Kidney tubule cell (primary cell): ENCODE data around the gene ADARB2.
"Not testable (repeated sequence)": the region's sequence is repeated elsewhere in the genome, so short reads cannot be mapped to it uniquely, and the experiment has no call there.

Experiments used
- DNase-seq: peaks from one replicate; pipeline ENCODE4 v3.0.0-alpha.2; 2018; ENCODE audit warnings: low spot score

Gene ADARB2

DNA sequence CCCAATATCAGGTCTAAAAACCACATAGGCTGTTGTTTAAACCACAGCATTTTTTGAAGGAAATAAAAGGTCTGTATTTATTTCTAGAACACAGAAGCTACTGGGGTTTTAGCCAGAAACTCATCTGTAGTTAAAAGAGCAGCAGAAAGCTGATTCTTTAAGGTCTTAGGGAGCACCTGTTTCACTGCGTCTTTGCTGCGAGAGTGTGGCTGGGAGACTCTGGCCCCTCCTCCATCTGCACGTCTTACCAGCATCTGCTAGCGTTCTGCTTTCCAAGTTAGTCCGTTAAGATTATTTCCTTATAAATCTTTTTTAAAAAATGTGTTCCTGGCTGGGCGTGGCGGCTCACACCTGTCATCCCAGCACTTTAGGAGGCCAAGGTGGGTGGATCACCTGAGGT is 95.9 kb downstream of the ADARB2 start:
- no peak for DNase-seq

DNA sequence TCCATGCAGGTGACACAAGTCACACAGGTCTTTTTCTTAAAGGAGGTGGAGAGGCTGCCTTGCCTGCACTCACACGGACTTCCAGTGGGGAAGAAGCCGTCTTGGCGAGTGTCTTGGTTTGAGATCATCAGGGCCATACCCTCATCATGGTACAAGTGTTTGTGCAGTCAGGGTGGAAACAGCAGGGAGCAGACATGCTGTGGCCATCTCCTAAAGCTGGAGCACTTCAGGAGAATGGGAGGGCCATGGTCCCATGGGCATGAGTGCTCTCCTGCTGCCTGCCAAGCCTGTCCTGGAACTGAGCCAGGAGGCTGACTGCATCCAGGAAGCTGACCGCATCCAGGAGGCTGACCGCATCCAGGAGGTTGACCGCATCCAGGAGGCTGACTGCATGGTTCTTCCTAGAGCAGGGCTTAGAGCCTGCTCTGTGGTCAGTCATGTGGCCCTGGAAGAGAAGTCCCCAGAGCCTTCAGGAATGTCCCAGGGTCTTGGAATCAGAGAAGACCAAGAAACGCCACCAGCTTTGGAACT is 98.4 kb downstream of the ADARB2 start:
- DNase-seq: peak; percentile 38

DNA sequence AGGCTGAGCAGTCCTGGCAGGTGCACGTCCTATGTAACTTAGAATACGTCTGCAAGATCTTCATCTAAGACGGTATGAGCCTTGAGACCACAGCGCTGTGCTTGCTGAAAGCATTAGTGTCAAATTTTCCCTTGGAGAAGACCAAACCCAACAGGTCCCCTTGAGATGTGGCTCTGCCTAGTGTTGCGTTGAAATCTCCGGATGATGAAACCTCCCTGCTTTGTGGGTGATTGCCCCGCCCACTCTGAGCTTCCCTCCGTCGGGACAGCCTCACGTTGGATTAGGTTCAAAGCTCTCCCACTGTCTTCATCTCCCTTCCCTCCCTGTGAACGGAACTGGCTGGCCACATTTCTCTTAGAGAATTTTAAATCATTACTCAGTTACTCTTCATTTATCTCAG is 102.0 kb downstream of the ADARB2 start:
- no peak for DNase-seq

DNA sequence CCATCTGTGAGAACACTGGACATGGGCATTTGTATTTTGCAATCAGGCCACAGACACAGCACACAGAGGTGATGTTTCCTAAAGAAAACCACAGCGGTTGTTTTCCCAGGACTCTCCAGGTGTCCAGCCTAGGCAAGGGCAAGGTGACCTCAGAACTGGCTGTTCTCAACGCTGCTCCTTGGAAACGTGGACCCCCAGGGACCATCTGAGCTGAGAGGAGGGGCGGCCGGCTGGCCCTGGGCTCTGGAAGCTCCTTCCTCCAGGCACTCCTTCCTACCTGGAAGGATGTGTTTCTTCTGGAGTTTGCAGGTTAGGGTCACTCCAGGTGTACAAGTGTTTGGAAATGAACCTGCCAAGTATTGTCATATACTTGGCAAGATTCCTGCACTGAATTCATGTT is 103.1 kb downstream of the ADARB2 start:
- no peak for DNase-seq

DNA sequence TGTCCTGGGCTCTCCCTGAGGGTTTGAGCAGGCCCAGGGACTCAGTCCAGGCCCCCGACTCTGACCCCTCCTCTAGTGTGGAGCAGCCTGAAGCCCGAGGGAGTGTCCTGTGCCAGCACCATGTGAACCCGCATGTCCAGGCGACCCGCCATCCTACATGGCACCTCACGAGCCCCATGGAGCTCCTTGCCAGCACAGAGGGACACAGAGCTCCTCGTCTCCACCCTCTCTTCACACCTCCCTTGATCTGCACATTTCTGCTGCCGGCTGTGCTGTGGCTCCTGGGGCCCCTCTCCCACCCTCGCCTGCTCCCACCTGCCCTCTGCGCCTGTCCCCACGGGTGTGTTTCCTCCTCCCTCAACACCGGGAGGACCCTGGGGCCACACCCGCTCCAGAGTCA is 103.5 kb downstream of the ADARB2 start:
- no peak for DNase-seq

DNA sequence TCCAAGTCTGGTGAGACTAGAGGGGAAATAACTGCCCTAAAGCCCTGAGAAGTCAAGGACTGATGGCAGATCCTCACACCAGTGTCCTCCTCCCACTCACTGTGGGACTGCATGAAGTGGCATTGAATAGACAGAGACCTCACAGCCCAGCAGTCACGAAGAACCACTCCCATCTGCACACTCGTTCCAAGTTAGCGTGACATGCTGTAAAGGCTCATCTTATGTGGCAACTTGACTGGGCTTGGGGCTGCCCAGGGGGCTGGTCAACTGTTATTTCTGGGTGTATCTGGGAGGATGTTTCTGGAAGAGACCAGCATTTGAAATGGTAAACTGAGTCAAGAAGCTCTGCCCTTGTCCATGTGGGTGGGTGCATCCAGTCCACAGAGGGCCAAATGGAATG is 104.7 kb downstream of the ADARB2 start:
- DNase-seq: no peak

DNA sequence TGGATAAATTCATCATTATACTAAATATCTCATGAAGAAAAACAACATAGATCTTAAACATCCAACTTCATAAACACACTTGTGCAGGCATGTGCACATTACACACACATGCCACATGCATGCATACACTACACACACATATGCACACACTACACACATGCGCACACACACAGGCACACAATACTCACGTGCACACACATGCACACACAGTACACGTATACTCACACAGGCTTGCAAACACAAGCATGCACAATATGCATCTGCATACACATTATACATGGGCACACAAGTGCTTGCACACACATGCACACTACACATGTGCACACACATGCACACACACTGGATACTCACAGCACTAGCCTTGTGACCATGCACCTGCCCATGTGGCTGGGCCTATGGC is 105.2 kb downstream of the ADARB2 start:
- DNase-seq: no peak

DNA sequence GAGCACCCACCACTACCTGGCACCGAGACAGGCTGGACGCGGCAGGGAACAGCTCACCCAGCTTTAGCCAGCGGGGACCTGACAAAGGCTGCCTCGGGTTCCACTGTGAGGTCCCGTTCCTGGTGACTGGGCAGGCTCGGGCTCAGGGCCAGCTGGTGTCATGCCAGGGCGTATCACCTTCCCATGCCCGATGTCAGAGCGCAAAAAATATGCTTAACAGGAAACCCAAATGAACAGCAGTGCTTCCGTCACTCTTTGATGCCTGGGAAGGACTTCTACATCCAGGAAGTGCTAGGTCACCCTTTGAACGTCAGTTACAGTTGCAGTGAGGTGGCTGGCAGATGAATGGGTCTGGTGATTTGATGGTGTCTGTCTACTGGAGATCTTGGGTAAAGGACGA is 106.0 kb downstream of the ADARB2 start:
- DNase-seq: peak; percentile 40

DNA sequence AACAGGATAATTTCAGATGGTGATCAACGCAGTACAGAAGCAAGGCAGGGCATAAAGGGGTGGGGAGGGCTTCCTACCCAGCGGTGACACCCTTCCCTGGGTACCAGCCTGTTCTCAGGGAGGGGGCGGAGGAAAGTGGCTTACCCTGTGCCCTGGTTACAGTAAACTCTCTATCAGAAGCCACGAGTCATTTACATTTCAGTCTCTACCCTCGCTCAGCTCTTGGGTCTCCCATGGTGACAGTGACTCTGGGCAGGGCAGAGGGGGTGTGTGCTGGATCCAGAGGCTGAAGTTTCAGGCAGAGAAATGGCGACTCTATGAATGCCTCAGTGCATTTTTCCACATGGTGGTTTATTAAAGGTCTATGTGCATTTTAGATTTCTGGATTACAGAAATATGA is 107.0 kb downstream of the ADARB2 start:
- DNase-seq: no peak

DNA sequence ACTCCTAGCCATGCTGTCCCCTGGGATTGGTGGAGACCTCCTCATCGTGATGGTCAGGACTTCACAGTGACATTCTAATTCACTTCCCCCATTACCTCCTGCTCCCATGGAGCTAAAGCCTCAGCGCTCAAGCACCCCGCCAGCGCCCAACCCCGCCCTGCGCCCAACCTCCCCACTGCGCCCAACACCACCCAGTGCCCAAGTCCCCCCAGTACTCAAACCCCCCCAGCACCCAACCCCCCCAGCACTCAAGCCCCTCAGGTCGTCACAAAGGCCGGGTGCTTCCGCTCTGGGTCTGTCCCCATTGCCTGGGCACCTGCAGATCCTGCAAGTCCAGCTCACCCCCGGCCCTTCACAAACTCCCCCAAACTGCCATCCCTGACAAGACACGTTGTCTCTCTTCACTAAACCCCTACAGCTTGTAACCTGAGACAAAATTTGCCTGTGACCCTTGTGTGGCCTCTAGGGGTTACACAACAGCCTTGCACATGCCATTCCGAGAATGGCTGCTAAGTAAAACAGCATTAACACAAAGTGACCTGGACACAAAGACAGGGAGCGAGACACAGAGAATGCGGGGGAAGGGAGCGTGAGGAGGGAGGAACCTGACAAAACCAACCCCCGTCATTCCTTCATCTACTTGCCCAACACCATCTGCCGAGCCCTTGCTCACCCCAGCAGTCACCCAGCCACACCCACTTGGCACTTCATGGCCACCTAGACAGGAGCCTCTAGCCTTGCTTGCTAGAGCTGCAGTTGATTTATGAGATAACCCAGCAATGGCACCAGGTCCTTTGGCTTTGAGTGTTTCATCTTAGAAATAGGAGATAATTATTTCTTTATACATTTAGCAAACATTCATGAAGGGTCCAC is 107.8 kb downstream of the ADARB2 start:
- DNase-seq: no peak

DNA sequence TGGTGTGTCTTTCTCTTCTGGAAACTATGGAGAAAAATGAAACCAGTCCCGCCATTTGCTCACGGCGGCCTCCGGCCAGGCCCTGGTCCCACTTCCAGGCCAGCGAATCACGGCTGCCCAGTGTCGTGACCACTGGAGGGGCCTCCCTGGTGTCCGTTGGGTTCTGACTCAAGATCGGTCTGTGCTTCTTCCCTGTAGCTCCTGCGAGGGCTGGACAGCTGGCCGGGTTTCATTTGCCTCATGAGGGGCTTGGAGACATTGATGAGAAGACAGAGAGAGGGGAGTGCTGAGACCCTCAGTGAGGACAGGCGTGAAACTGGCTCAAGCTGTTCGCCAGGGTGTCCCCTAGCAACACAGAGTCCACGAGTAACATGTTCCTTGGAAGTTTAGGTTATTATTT is 108.6 kb downstream of the ADARB2 start:
- DNase-seq: no peak

DNA sequence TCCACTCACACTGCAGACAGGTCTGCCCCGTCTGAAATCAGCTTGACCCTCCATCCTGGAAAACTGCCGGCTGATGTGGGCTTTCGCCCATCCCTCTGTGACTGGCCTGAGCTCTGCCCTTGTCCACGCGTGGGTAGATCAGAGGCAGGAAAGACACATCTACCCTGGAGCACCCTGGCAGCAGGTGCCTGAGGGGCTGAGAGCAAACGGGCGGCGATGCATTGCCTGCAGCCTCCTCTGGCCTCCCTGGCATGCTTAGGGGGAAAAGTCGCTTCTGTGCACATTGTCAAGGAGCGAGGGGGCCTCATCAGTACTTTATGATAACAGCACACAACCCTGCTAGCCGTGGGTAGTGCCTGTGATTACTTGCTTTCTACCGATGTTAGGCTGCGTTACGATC is 109.4 kb downstream of the ADARB2 start:
- no peak for DNase-seq

DNA sequence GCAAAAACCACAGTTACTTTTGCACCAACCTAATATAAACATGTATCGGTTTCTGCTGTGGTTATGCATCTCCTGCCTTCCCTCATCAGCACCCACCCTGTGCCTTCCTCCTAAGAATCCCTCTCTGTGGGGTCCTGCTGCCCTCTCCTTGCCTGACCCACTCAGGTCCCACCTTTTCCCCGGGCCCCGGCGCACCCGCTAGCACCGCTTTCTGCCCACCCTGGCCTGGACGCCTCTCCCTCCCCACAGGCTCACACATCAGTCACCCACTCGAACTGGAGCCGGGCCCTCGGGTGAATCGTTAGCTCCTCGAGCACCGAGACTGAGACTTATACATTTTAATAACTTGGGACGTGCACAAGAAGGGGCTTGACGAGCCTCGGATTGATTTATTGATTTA is 110.5 kb downstream of the ADARB2 start:
- DNase-seq: no peak

DNA sequence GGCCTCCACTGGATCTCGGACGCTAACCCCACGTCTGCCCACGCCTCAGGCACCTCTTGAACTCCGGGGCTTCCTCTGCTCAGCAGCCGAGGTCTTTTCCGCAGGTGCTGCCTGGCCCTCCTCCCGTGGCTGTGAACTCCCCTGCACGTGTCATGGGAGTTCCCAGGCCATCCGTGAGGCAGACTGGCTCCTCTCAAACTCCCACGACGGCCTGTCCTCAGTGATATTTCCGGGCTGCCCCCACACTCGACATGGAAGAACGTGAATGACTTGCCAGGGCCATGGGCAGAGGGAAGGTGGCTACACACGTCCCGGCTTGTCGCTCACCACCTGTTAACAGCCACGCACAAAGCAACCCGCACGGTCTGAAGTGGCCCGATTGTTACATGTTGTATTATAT is 110.9 kb downstream of the ADARB2 start:
- DNase-seq: no peak

DNA sequence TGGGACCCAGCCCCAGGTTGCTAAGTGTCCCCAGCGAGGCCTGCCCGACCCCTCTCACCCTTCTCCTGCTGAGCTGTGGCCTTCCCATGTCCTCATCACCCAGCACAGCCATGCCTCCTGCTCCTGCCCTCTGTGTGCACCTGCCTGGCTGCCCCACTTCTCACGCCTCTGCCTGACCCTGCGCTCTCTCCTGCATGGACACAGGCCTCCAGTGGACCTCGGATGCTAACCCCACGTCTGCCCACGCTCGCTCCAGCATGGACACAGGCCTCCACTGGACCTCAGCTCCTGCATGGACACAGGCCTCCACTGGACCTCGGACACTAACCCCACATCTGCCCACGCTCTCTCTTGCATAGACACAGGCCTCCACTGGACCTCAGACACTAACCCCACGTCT is 111.6 kb downstream of the ADARB2 start:
- no peak for DNase-seq

DNA sequence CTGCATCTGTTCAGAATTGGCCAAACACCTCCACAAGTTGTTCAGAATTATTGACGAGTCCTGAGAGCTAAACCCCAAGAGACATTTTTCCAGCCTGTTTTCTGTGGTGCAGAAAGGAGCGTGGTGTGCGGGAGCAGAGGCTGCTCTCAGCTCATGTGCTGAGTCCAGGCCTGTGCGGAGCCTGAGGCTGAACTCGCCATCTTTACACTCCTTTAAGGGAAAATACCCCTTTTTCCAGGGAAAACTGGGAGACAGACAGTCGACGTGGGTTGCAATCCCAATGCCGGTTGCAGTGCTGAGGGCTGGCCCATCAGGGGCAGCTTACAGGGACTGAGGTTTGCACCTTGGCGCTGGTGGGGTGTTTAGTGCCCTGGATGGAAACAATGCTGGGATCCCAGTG is 112.2 kb downstream of the ADARB2 start:
- no peak for DNase-seq

DNA sequence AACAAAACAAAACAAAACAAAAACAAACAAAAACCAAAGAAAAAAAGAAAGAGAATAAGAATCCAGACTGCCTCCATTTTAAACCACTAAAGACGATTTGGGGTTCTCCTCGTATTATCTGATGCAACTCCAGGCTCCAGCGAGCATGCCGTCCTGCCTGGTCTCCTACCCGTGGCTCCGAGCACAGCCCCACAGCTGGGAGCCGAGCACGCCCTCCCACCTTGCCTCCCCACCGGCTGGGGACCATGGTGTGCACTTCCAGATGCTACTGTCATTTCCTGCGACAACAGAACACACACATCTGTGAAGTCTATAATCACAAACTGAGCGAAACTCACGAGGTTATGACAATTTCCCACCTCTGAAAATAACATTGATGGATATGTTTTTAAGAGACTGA is 113.1 kb downstream of the ADARB2 start:
- no peak for DNase-seq

DNA sequence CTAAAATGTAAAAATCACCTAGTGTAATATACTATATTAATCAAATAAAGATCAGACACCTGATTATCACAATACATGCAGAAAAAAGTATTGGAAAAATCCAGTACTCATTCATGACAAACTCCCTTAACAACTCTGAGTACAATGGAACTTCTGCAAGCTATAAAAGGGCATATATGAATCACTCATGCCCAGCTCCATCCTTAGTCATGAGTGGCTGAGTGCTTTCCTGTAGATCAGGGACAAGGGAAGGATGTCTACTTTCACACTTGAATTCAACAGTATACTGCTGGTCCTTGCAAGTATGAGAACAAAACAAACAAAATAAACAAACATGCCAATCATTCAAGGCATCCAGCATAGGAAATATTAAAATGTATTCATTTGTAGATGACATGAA is 116.5 kb downstream of the ADARB2 start:
- DNase-seq: peak; percentile 14

DNA sequence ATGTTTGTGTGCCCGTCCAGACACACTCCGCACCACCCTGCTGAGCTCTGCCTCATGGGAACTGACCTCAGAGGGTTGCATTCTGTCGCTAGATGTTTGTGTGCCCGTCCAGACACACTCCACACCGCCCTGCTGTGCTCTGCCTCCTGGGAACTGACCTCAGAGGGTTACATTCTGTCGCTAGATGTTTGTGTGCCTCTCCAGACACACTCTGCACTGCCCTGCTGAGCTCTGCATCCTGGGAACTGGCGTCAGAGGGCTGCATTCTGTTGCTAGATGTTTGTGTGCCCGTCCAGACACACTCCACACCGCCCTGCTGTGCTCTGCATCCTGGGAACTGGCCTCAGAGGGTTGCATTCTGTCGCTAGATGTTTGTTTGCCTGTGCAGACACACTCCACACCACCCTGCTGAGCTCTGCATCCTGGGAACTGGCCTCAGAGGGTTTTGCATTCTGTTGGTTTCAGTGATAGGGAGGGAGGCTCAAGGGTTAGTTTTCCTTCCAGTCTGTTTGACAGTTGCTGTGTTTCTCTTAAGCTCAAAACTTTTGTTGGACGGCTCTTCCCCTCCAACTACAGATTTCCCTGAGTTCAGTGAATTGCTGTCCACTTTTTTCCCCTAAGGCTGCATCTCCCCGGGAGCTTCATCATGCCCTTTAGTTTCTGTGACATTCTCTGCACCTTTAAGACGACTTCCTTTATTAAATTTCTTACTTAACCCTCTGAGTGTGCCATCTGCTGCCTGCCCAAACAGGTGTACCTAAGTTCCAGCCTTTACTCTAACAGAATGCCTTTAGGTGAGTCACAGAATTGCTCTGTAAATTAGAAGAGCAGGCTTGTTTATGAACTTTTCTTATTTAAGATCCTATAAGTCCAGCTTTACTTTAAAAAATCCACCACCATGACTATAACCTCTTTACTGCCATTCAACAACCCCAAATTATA is 119.7 kb downstream of the ADARB2 start:
- not testable (repeated sequence) for DNase-seq

DNA sequence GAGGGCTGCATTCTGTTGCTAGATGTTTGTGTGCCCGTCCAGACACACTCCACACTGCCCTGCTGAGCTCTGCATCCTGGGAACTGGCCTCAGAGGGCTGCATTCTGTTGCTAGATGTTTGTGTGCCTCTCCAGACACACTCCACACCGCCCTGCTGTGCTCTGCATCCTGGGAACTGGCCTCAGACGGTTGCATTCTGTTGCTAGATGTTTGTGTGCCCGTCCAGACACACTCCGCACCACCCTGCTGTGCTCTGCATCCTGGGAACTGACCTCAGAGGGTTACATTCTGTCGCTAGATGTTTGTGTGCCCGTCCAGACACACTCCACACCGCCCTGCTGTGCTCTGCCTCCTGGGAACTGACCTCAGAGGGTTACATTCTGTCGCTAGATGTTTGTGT is 120.6 kb downstream of the ADARB2 start:
- DNase-seq: not testable (repeated sequence)

DNA sequence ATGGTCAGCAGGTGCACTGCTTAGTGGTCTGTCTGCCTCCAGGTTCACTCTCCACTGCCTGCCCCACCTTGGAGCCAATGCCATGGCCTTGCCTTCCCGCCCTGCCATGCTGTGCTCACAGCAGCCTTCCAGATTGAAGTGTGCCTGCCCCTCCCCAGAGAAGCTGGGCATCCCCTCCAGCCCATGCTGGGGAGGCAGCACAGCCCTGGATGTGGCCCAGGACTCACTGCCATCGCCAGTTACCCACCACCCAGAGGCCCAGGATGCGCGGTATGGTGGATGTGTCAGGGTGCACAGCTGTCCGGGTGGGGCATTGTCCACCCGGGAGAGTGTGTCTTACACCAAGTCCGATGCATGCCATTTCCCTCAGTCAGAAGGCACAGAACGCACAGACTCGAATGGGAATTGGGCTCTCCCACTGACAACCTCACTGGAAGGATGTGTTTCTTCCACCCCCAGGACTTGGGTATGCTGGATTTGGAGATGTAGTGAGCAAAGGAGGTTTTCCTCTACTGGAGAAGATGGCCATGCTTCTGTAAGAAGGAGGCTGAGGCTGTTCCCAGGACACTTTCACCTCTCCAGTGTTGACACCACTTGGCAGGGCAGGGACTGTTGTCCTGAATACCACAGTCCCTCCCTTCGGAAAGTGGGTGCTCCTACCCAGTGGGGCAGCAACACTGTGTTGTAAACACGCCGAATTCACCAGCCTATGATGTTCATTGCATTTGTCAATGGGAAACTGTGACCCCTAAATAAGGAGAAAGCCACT is 122.0 kb downstream of the ADARB2 start:
- DNase-seq: no peak

DNA sequence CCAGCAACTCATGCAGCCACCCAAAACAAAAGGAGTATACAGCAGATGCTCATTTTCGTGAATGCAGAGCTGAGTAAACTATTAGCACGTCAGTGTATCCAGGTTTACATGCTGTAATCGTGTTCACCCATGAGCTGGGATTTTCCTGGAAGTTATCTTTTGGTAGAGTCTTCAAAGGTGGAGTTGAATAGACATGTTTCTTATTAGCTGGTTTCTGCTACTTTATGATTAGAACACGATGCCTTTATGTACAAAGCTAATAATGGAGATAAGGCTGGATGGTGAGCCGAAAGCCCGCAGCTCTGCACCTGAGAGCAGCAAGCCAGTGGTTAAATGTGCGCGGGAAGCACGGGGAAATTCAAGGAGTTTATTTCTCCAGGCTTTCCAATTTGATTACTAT is 123.8 kb downstream of the ADARB2 start:
- no peak for DNase-seq
